ENCODE results near the gene LRRC23.

DNA sequence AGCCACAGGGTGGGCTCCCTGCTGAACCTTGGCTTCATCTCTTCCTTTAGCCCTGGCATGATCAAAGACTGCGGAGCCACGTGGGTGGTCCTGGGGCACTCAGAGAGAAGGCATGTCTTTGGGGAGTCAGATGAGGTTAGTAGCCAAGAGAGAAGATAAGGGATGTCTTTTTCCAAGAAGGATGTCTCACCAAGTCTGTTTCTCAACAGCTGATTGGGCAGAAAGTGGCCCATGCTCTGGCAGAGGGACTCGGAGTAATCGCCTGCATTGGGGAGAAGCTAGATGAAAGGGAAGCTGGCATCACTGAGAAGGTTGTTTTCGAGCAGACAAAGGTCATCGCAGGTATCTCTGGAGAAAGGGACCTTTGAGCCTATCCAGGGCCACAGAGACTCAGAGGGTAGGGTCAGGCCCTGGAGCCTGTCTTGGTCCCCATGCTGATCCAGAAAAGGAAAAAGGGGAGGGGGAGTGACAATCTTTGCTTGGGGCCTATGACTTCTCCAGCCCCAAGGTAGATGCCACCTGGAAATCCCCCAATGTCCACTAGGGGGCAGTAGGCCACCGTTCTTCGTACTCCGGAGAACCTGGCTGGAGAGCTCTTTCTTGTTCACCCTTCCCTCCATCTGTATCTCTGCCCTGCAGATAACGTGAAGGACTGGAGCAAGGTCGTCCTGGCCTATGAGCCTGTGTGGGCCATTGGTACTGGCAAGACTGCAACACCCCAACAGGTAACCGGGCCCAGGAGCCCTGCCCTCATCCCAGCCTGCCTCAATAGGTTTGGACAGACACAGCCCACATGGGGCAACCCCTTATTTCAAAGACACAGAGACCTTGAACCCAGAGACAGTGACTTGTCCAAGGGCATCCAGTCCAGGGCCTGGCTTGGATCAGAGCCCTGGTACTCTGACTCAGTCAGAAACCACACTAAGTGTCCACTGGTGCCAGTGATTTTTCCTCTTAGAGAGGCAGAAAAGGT, 35.3 kb upstream of the LRRC23 start:
- TF ChIP-seq ZSCAN20 (CRISPR knock-in tag; IDR thresholded peaks at IDR 0.05), result no peak
- peak; percentile 18; the same call in 1 of the 2 replicates for TF ChIP-seq POLR2A (IDR thresholded peaks at IDR 0.05; ENCODE audit: low read length)
- no peak for TF ChIP-seq CBX8 (IDR thresholded peaks at IDR 0.05)
- TF ChIP-seq PHF8 (IDR thresholded peaks at IDR 0.05; ENCODE audit: borderline replicate concordance, low read depth), result no peak
- no peak for TF ChIP-seq CEBPB (IDR thresholded peaks at IDR 0.05)
- 0 out of 2 replicates have a peak, but pooled peaks have one; percentile 20 for TF ChIP-seq GATA3 (IDR thresholded peaks at IDR 0.05; ENCODE audit: borderline replicate concordance)

All from A549 (cell line).